GM21360 (cell line): Measurements from ENCODE around the gene NEK9.

Source experiments
- ATAC-seq: cut with Tn5 transposase; IDR thresholded peaks from one replicate; pipeline ENCODE4 v1.9.1; 2021; ENCODE audit warnings: mild to moderate bottlenecking, moderate library complexity; ENCODE audit not compliant: unreplicated experiment

The NEK9 gene

GRCh38 chr14:75113932-75114539, 12.8 kb downstream of the NEK9 start:
- ATAC-seq = no peak

- no peak for ATAC-seq
These were observed 17.0 kb downstream of the NEK9 start for GRCh38 chr14:75109877-75110276.

DNA sequence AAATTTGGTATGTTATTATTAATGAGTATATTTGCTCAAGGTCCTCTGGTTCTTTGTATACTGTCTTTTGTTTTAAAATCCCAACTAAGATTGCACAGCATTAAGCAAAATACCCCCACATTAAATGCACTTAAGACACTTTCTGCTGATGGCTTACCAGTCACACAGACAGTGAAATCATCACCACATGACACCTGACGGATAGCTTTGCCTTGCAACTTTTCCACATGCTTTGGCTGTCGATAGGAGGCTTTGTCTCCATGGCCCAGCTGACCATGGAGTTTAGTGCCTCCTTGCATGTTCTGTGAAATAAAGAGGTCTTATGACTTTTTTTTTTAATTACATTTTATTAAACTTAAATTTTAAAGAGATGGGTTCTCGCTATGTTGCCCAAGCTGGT, 19.7 kb downstream of the NEK9 start:
- ATAC-seq = no peak

DNA sequence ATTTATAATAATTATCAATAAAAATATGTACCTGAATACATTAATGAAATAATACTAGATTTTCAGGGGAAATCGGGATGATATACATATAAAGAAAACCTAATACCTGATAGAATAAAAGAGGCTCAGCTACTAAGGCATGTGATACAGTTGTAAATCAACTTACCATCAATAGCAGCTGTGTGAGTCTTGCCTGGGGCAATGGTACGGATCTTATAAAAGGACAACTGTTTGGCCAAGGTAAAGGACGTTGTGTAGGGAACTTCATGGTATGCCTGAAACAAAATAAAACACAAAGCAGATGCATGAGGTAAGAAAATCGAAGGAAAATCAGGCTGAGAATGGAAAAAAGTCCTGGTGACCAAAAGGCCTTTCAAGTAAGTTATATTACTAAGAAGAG, 25.4 kb downstream of the NEK9 start:
- no peak for ATAC-seq

DNA sequence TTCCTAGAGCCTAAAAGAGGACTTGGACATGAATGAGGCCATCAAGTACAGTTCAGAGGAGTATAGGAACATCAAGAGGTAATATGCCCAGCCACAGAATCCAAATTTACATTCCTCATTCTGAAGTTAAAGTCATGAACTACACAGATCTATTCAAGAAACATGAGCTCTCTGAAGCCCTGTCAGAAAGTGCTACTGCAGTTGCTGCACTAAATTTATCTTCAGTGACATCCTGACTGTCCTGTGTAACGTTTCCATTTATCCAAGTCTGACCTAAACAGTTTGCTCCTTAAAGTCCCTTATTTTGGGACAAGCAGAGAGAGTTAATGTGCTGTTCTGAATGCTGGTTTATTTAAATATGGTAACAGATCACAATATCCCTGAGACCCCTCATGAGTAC, 28.2 kb downstream of the NEK9 start:
- no peak for ATAC-seq

GRCh38 chr14:75098212-75098611, 28.6 kb downstream of the NEK9 start:
- ATAC-seq = no peak

GRCh38 chr14:75096959-75097358, 29.9 kb downstream of the NEK9 start:
- ATAC-seq = no peak

DNA sequence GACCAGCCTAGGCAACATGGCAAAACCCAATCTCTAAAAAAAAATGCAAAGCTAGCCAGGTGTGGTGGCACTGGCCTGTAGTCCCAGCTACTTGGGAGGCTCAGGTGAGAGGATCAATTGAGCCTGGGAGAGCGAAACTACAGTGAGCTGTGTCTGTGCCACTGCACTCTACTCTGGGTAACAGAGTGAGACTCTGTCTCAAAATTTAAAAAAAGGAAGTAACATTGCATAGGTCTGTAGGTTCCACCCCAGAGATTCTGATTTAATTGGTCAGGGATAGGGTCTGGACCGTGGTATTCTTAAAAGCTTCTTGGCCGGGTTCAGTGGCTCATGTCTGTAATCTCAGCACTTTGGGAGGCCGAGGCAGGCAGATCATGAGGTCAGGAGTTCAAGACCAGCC, 31.2 kb downstream of the NEK9 start:
- no peak for ATAC-seq

DNA sequence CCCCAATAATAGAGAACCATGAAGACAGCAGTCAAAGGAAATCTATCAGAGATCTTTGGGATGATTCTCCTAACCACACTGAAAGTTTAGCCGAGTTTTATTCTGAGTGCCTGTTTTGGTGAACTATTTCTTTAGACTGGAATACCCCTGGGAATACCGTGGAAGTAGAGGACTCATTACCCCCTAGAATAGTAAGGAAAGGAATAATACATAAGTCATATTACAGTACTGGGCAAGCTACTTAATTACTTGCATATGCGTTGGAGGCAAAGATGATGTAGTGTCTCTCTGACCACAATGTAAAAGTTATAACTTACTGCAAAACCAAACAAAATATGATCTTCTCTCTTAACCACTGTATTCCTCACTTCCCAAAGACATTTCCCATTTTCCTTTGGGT, 32.0 kb downstream of the NEK9 start:
- ATAC-seq = no peak

GRCh38 chr14:75092698-75093097, 34.1 kb downstream of the NEK9 start:
- no peak for ATAC-seq

- no peak for ATAC-seq
These were observed 35.6 kb downstream of the NEK9 start for GRCh38 chr14:75091251-75091650.

- ATAC-seq = no peak
These were observed 36.5 kb downstream of the NEK9 start for GRCh38 chr14:75090353-75090752.

GRCh38 chr14:75088566-75089373, 38.1 kb downstream of the NEK9 start:
- ATAC-seq = no peak

DNA sequence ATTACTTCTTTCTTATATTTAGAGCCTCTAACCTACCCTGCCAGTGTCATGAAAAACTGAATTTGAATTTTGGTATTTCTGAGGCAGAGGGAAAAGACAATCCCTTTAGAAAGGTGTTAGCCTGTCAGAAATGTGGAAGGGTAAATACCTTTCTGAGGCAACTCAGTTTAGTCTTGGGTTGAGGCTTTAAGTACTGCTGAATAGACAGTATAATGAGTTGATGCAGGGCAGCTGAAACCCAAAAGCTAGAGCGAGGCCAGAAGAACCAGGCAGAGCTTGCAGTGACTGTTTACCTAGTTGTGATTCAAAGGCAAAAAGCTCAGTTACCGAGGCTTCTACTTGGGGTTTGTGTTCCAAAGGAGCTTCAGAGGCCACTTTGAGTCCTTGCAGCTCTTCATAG, 38.7 kb downstream of the NEK9 start:
- ATAC-seq = no peak

DNA sequence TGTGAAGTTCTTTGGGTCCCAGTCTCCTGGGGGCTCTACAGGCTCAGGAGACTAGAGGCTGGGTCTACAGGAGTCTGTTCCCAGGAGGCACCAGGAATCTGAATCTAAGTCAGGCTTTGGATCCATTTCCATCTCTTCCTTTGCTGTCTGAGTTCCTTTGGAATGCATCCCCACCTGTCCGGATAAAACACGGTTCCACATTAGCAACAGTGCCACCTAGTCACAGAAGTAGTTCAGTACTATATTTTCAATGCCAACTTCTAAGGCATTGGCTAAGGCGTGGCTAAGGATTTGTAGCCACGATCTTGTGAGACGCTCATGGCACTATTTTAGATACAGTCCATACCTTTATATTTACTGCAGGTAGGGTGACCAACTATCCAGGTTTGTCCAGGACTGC, 42.3 kb downstream of the NEK9 start:
- ATAC-seq = no peak

DNA sequence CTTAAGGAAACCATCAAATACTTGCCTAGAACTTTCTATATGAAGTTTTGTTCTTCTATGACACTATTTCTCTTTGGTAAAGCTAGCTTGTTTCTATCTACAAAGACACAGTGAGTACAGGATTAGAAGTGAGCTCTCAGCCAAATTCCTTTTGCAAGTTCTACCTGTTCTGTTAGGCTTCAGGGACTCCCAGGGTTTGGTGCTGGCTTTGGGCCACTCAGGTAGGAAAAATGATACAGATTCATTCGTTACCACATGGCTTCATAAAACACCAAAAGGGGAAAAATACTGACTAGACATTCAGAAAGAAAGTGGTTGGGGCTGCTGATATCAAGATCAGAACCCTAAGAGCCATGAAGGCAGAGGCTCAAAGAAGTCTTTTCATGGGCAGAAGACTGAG, 43.6 kb downstream of the NEK9 start:
- no peak for ATAC-seq

- no peak for ATAC-seq
These were observed 45.1 kb downstream of the NEK9 start for GRCh38 chr14:75081660-75082229.

GRCh38 chr14:75079521-75079920, 47.3 kb downstream of the NEK9 start:
- ATAC-seq = no peak

- ATAC-seq = no peak
These were observed 49.1 kb downstream of the NEK9 start for GRCh38 chr14:75077794-75078193.

DNA sequence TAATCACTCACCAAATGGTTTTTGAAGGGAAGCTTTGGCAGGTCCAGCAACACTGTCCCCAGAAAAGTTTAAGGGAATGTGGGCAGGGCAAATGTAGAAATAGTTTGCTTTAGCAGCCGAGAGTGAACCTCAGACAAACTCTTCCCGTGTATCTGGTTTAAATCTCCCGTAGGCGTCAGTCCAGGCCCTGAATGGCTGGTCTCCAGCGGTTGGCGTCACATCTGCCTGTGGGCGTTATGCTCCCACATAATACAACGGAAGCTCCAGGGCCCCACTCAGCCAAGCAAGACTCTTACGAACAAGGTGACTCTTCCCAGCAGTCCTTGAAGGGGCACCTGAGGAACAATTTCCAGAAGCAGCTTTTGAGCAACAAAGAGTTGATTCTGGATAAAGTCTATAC, 56.5 kb downstream of the NEK9 start:
- no peak for ATAC-seq

DNA sequence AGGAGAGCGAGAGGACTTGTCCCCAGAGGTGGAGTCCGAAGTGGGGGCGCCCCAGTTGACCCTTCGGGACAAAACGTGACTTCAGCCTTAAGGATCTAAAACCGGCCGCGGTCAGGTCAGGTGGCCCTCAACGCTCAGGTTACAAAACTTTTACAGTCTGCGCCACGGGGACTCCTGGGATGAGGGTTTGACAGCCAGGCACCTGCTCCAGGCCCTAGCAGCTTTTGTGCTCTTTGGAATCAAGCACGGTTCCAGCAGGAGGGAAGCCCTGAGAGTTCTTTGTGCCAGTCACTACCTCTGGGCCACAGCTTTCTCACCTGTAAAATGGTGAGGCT, 57.1 kb downstream of the NEK9 start:
- ATAC-seq = no peak

DNA sequence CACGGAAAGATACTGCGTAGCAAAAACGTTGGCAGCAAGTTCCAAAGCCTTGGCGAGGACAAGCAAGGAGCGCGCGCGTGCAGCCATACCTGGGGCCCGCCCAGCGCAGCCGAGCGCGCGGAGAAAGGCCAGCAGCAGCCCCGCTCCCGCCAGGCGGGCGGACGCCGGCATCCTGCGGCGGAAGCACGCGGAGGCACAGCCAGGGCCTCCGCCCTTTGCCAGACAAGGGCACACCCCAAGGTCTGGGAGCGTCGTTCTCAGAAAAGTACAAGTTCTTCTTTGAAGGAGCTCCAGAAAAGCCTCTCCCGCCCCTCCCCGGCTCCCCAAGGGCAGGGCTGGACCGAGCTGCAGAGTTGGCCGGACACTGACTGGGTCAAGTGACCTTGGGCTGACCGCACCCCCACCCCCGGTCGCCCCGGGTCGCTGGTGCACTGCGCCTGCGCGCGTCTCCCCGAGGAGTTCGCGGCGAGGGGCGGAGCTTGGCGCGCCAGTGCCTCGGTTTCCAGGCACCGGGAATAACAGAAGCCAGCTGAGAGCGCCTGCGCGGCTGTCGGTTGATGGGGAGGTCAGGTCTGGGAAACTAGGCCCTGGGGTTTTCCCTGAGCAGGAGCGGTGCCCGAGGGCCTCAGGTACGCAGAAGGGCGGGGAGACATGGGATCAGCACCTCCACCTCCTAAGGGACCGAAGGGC, 57.6 kb downstream of the NEK9 start, which contains the start of gene ZC2HC1C:
Gene ZC2HC1C, plus strand, starts transcription at position 521 of the 690 bp plus-strand sequence. CDS start 933 bp downstream, outside the sequence.
- peak; percentile 67 for ATAC-seq
